Activated CD8-positive, alpha-beta memory T cell treated with anti-CD3 and anti-CD28 coated beads for 24 hours (primary cell): ENCODE measurements around the gene EFEMP2.
"Not testable (repeated sequence)": the region's sequence is repeated elsewhere in the genome, so short reads cannot be mapped to it uniquely, and the experiment has no call there.

Experiments
- DNase-seq: peaks from one replicate; pipeline ENCODE4 v3.0.0-alpha.2; 2020

Gene EFEMP2

GRCh38 chr11:65900125-65900898 is 27.7 kb upstream of the EFEMP2 start, which contains the start of gene FOSL1:
FOSL1 (minus strand) TSS chr11:65900388; CDS start chr11:65900339, 49 bp downstream.
- DNase-seq, result peak; percentile 96

- DNase-seq, result peak; percentile 90
These were observed 26.9 kb upstream of the EFEMP2 start for GRCh38 chr11:65899356-65900124.

- DNase-seq, result no peak
These were observed 26.2 kb upstream of the EFEMP2 start for GRCh38 chr11:65898656-65899355.

GRCh38 chr11:65897020-65897471 is 24.4 kb upstream of the EFEMP2 start:
- DNase-seq, result no peak

GRCh38 chr11:65896034-65896999 is 23.7 kb upstream of the EFEMP2 start:
- no peak for DNase-seq

GRCh38 chr11:65895482-65895981 is 22.9 kb upstream of the EFEMP2 start:
- no peak for DNase-seq

- no peak for DNase-seq
These were observed 21.5 kb upstream of the EFEMP2 start for GRCh38 chr11:65894034-65894591.

GRCh38 chr11:65892661-65893317 is 20.2 kb upstream of the EFEMP2 start:
- DNase-seq, result no peak

GRCh38 chr11:65892137-65892540 is 19.5 kb upstream of the EFEMP2 start:
- not testable (repeated sequence) for DNase-seq

GRCh38 chr11:65891219-65892136 is 18.9 kb upstream of the EFEMP2 start:
- DNase-seq, result peak; percentile 84

- DNase-seq, result peak; percentile 99
These were observed 18.0 kb upstream of the EFEMP2 start, which contains the start of gene CCDC85B for GRCh38 chr11:65890324-65891218. CCDC85B (plus strand) TSS chr11:65890673; CDS start chr11:65890784, 111 bp downstream.

GRCh38 chr11:65888163-65888814 is 15.7 kb upstream of the EFEMP2 start, which contains the start of gene FIBP:
FIBP (minus strand) TSS chr11:65888471; CDS start chr11:65888418, 53 bp downstream.
- peak; percentile 97 for DNase-seq

GRCh38 chr11:65887723-65888162 is 15.1 kb upstream of the EFEMP2 start:
- DNase-seq, result no peak

- no peak for DNase-seq
These were observed 14.5 kb upstream of the EFEMP2 start for GRCh38 chr11:65886826-65887722.

GRCh38 chr11:65885808-65886536 is 13.4 kb upstream of the EFEMP2 start:
- no peak for DNase-seq

GRCh38 chr11:65885231-65885630 is 12.6 kb upstream of the EFEMP2 start:
- no peak for DNase-seq
